Measurements from ENCODE around the gene ARHGAP25. TPM values are rescaled to one million over a fixed set of nuclear protein-coding genes. Genes with fewer than 3 reads are reported as not detected.

Gene ARHGAP25
- polyA plus RNA-seq, 1 donor (not counting 4 experiments of a cell fraction or from before 2014, with no cell fraction given) = 25.3 TPM

DNA sequence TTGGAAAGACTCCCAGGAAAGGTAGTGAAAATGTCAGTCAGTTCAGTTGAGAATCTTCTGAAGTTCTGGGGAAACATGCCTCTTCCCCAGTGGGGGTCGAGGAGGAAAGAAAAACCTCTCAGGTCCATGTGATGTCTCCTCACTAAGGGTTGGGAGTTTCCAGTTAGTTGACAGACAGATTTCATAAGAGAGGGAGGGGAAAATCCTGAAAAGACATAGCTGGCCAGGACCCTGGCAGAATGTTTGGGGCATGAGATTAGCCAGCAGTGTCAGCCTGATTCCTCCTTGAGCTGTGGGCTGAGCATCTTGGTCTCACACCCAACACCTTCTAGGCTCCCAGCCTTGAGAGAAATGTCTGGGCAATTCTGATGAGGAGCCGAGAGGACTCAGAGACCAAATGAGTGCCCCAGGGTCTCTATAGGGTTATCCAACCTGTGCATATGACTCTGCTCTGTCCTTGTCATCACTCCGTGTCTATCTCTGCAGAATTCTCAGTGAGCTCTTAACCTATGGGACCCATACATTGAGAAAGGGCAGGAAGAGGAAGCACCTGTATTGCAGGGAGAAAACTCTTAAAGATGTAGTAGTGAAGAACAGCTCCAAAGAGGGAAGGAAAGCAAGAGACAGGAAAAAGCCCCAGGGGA, 122.7 kb downstream of the ARHGAP25 start:
- TF ChIP-seq, protein P1, sequence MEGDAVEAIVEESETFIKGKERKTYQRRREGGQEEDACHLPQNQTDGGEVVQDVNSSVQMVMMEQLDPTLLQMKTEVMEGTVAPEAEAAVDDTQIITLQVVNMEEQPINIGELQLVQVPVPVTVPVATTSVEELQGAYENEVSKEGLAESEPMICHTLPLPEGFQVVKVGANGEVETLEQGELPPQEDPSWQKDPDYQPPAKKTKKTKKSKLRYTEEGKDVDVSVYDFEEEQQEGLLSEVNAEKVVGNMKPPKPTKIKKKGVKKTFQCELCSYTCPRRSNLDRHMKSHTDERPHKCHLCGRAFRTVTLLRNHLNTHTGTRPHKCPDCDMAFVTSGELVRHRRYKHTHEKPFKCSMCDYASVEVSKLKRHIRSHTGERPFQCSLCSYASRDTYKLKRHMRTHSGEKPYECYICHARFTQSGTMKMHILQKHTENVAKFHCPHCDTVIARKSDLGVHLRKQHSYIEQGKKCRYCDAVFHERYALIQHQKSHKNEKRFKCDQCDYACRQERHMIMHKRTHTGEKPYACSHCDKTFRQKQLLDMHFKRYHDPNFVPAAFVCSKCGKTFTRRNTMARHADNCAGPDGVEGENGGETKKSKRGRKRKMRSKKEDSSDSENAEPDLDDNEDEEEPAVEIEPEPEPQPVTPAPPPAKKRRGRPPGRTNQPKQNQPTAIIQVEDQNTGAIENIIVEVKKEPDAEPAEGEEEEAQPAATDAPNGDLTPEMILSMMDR (optimal IDR thresholded peaks at IDR 0.05 in 1 of 3, IDR thresholded peaks at IDR 0.05 in 1 of 3, conservative IDR thresholded peaks at IDR 0.05 in 1 of 3; ENCODE audit: extremely low read depth in 1 of 3, insufficient read depth in 2 of 3, low read length in 3 of 3) = no peak
- no peak for TF ChIP-seq EZH2 (IDR thresholded peaks at IDR 0.05; ENCODE audit: low read length)
- Histone ChIP-seq H3K36me3 (ENCODE audit: control insufficient read depth in 2 of 2, extremely low read depth in 1 of 2, insufficient read depth in 2 of 2, low read length in 2 of 2) (no peaks in the 10 kb centered on the region), H2AFZ (ENCODE audit: control insufficient read depth, low read length) (no peak overlapping the region), H3K4me2 (ENCODE audit: control insufficient read depth, extremely low read depth, insufficient read depth, low read depth, low read length) (no peak overlapping the region), H3K27me3 (ENCODE audit: control insufficient read depth, extremely low read depth, insufficient read depth, low read length) (no peaks in the 10 kb centered on the region), H3K4me1 (ENCODE audit: control insufficient read depth, extremely low read depth, insufficient read depth, low read length) (peaks cover 5% of the 10 kb centered on the region), H3K27ac (ENCODE audit: control insufficient read depth, insufficient read depth, low read length) (no peak overlapping the region), H3K79me2 (ENCODE audit: control insufficient read depth, insufficient read depth, low read length) (no peaks in the 10 kb centered on the region), H3K4me3 (ENCODE audit: control insufficient read depth in 2 of 3, extremely low read depth in 1 of 3, insufficient read depth in 2 of 3, low read depth in 1 of 3, low read length in 3 of 3) (no peak overlapping the region), H3K9me1 (ENCODE audit: control insufficient read depth, extremely low read depth, insufficient read depth, low read length) (no peaks in the 10 kb centered on the region), H3K9ac (ENCODE audit: control insufficient read depth, extremely low read depth, insufficient read depth, low read length) (no peak overlapping the region), H4K20me1 (ENCODE audit: control insufficient read depth, extremely low read depth, insufficient read depth, low read length) (no peaks in the 10 kb centered on the region), H3K9me3 (ENCODE audit: control insufficient read depth, low read depth, low read length) (no peaks in the 10 kb centered on the region)
- dilution Hi-C loops (cut with MboI; ENCODE audit: extremely low pct_ligation_motif_present, low sequenced_read_pairs) = no loop called here
- no peak for FAIRE-seq
- no peak for DNase-seq (ENCODE audit: low read depth, low spot score)

- no peaks in the 10 kb centered on the region for H3K79me2 ChIP-seq (ENCODE audit: control insufficient read depth, insufficient read depth, low read length)
- TF ChIP-seq EZH2 (IDR thresholded peaks at IDR 0.05; ENCODE audit: low read length) = no peak
- TF ChIP-seq, protein P1 (optimal IDR thresholded peaks at IDR 0.05 in 1 of 3, IDR thresholded peaks at IDR 0.05 in 1 of 3, conservative IDR thresholded peaks at IDR 0.05 in 1 of 3; ENCODE audit: extremely low read depth in 1 of 3, insufficient read depth in 2 of 3, low read length in 3 of 3) = no peak
- H3K9me3 ChIP-seq (ENCODE audit: control insufficient read depth, low read depth, low read length) = no peaks in the 10 kb centered on the region
- FAIRE-seq = no peak
- no peak overlapping the region for H3K4me2 ChIP-seq (ENCODE audit: control insufficient read depth, extremely low read depth, insufficient read depth, low read depth, low read length)
- no peak overlapping the region for H3K27ac ChIP-seq (ENCODE audit: control insufficient read depth, insufficient read depth, low read length)
- H3K27me3 ChIP-seq (ENCODE audit: control insufficient read depth, extremely low read depth, insufficient read depth, low read length) = no peaks in the 10 kb centered on the region
- no peaks in the 10 kb centered on the region for H3K36me3 ChIP-seq (ENCODE audit: control insufficient read depth in 2 of 2, extremely low read depth in 1 of 2, insufficient read depth in 2 of 2, low read length in 2 of 2)
- dilution Hi-C loops (cut with MboI; ENCODE audit: extremely low pct_ligation_motif_present, low sequenced_read_pairs) = no loop called here
- no peak overlapping the region for H2AFZ ChIP-seq (ENCODE audit: control insufficient read depth, low read length)
- DNase-seq (ENCODE audit: low read depth, low spot score) = no peak
- no peaks in the 10 kb centered on the region for H4K20me1 ChIP-seq (ENCODE audit: control insufficient read depth, extremely low read depth, insufficient read depth, low read length)
- H3K9me1 ChIP-seq (ENCODE audit: control insufficient read depth, extremely low read depth, insufficient read depth, low read length) = no peaks in the 10 kb centered on the region
- H3K4me3 ChIP-seq (ENCODE audit: control insufficient read depth in 2 of 3, extremely low read depth in 1 of 3, insufficient read depth in 2 of 3, low read depth in 1 of 3, low read length in 3 of 3) = no peak overlapping the region
- H3K4me1 ChIP-seq (ENCODE audit: control insufficient read depth, extremely low read depth, insufficient read depth, low read length) = peaks cover 5% of the 10 kb centered on the region
- H3K9ac ChIP-seq (ENCODE audit: control insufficient read depth, extremely low read depth, insufficient read depth, low read length) = no peak overlapping the region
Measured at GRCh38 chr2:68857855-68858456, 123.3 kb downstream of the ARHGAP25 start.

Measured in keratinocyte (primary cell).